ENCODE measurements around the gene IGLL5. TPM values are rescaled to one million over a fixed set of nuclear protein-coding genes. Genes with fewer than 3 reads are reported as not detected.

IGLL5 gene
- total and polyA plus RNA-seq, 11 donors, result 0.23 to 2.6 (median 0.78) TPM; not detected in 4

DNA sequence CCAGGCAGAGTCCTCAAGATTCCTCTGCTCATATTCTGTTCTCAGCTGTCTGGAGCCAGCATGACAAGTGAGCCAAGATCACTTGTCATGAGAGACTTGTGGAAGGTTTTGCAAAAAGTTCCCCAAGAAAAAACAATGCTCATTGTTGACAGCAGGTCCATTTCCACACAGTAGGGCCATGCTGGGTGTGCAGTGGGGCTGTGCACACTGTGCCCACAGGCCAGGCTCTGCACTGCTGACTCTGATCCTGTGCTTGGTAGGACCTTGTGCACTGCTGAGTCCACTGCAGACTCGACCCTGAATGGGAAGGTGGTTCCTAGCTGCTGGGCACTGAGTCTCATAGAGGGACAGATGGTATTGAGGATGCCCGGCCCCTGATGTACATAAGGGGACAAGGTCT, 33.9 kb upstream of the IGLL5 start:
- intact Hi-C loops (cut with DNase I), result loop anchor here in 3 of 10 donors (5.0 kb wide), 1 partner anchor 99 kb away; no protein-coding TSS in a partner anchor
- Histone ChIP-seq H3K4me1 (no peaks in the 10 kb centered on the region), H3K27ac (no peak overlapping the region), H3K4me3 (no peak overlapping the region), H3K27me3 (peaks cover 0 to 60% (median 8%) of the 10 kb centered on the region in 9 donors), H3K36me3 (no peaks in the 10 kb centered on the region), H3K9me3 (no peaks in the 10 kb centered on the region)
- DNase-seq (no peak), ATAC-seq (no peak)
- WGBS, 4 donors, result 51 to 67% (median 62%) methylated on average over 2 of the region's 2 CpGs
- no peak for TF ChIP-seq POLR2A (IDR thresholded peaks at IDR 0.05)
- TF ChIP-seq, protein P1, sequence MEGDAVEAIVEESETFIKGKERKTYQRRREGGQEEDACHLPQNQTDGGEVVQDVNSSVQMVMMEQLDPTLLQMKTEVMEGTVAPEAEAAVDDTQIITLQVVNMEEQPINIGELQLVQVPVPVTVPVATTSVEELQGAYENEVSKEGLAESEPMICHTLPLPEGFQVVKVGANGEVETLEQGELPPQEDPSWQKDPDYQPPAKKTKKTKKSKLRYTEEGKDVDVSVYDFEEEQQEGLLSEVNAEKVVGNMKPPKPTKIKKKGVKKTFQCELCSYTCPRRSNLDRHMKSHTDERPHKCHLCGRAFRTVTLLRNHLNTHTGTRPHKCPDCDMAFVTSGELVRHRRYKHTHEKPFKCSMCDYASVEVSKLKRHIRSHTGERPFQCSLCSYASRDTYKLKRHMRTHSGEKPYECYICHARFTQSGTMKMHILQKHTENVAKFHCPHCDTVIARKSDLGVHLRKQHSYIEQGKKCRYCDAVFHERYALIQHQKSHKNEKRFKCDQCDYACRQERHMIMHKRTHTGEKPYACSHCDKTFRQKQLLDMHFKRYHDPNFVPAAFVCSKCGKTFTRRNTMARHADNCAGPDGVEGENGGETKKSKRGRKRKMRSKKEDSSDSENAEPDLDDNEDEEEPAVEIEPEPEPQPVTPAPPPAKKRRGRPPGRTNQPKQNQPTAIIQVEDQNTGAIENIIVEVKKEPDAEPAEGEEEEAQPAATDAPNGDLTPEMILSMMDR (IDR thresholded peaks at IDR 0.05), result no peak

DNA sequence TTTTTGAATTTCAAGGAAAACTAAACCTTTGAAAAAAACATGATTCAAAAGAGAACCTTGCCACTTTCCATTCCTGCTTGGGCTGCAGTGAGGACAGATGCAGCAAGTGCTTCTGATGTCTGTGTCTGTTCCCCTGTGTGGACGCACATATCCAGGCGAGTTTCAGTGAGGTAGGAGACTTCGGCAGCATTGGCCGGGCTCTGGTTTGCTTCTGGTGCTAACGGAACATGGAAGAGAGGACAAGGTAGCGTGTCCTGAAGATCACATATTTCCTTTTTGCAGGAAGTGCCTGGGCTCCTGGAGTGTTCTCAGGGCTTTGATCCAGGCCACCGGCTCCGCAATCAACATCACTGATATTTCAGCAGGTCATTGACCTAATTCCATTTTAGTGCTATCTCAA, 33.1 kb upstream of the IGLL5 start:
- intact Hi-C loops (cut with DNase I), result loop anchor here in 3 of 10 donors (5.0 kb wide), 1 partner anchor 98 kb away; no protein-coding TSS in a partner anchor
- peaks cover 0 to 59% (median 8%) of the 10 kb centered on the region in 9 donors for H3K27me3 ChIP-seq

DNA sequence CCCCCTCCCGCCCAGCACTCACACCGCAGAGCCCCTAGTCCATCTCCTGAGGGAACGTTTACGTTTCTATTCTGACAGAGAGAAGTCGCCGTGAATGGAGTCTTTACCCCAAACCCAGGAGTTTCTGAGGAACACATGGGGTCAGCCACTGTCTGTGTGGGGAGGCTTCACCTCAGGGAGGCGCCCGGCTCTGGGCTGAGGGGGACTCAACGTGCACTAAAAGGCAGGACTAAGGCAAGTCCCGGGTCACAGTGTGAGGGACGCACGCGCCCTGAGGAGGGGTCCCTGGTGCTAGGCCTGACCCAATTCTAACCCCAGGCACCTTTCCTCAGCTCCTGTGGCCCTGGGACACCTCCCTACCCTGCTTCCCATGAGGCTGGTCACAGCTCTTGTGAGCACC, 32.5 kb upstream of the IGLL5 start:
- Histone ChIP-seq H3K9me3 (no peaks in the 10 kb centered on the region), H3K4me1 (no peaks in the 10 kb centered on the region), H3K36me3 (no peaks in the 10 kb centered on the region), H3K4me3 (no peak overlapping the region), H3K27me3 (peaks cover 0 to 60% (median 8%) of the 10 kb centered on the region in 9 donors), H3K27ac (no peak overlapping the region)
- no peak for TF ChIP-seq POLR2A (IDR thresholded peaks at IDR 0.05)
- TF ChIP-seq, protein P1 (IDR thresholded peaks at IDR 0.05), result no peak
- DNase-seq (no peak), ATAC-seq (no peak)
- intact Hi-C loops (cut with DNase I), result no loop called here
- WGBS, 4 donors, result 51 to 62% (median 55%) methylated on average over 11 to 13 of the region's 13 CpGs

More for the DNA sequence above, 33.1 kb upstream of the IGLL5 start:
- TF ChIP-seq POLR2A (IDR thresholded peaks at IDR 0.05), result no peak
- TF ChIP-seq, protein P1 (IDR thresholded peaks at IDR 0.05), result no peak
- Histone ChIP-seq H3K36me3 (no peaks in the 10 kb centered on the region), H3K9me3 (no peaks in the 10 kb centered on the region), H3K4me3 (no peak overlapping the region), H3K4me1 (no peaks in the 10 kb centered on the region), H3K27ac (no peak overlapping the region)
- 53 to 62% (median 56%) methylated on average over 8 of the region's 8 CpGs for WGBS, 4 donors
- DNase-seq, result no peak
- ATAC-seq, result no peak

- peak in 1 of 4 donors; percentile 18 for ATAC-seq
- Histone ChIP-seq H3K9me3 (no peaks in the 10 kb centered on the region), H3K4me3 (no peak overlapping the region), H3K4me1 (no peaks in the 10 kb centered on the region), H3K27ac (no peak overlapping the region), H3K27me3 (peaks cover 0 to 60% (median 8%) of the 10 kb centered on the region in 9 donors), H3K36me3 (no peaks in the 10 kb centered on the region)
- intact Hi-C loops (cut with DNase I), result no loop called here
- TF ChIP-seq, protein P1 (IDR thresholded peaks at IDR 0.05), result peak in 8 of 12 donors; percentile 7 to 55 (median 31)
- no peak for TF ChIP-seq POLR2A (IDR thresholded peaks at IDR 0.05)
- DNase-seq, result no peak
- 60 to 76% (median 66%) methylated on average over 4 to 5 of the region's 5 CpGs for WGBS, 4 donors
Measured at GRCh38 chr22:22855617-22856308, 31.9 kb upstream of the IGLL5 start.

Measured in heart left ventricle (tissue), 16 donors.